SK-N-SH (cell line): Measurements from ENCODE around the gene SLC7A1. TPM values are rescaled to one million over a fixed set of nuclear protein-coding genes. Genes with fewer than 3 reads are reported as not detected.

Experiments used
- CTCF ChIA-PET: fragments of 300-600, 350-600 bp; formaldehyde crosslinking; extraction: SDS; loops from one replicate; lab custom pipeline; 2021; lab: Yijun Ruan, JAX
- POLR2A ChIA-PET: fragments of 350-600 bp; sonication (Branson Sonifier 250); formaldehyde crosslinking; extraction: SDS; loops from one replicate; lab custom pipeline; 2020; ENCODE audit warnings: antibody characterized with exemption, inconsistent platforms; lab: Yijun Ruan, JAX
- DNase-seq: peaks from one replicate; pipeline ENCODE4 v3.0.0; 2012
- H2AFZ ChIP-seq: fragments of 200-600 bp; sonication (generic); 2 replicates; pipeline ENCODE4 v1.8.1; 2016; ENCODE audit warnings: antibody characterized with exemption, mild to moderate bottlenecking, low read depth
- H3F3A ChIP-seq: fragments of 200-600 bp; sonication (generic); replicated peaks from 2 replicates; pipeline ENCODE3; 2016; ENCODE audit warnings: antibody characterized with exemption, mild to moderate bottlenecking; ENCODE audit not compliant: insufficient read depth
- H3K27ac ChIP-seq, 2 experiments: fragments of 200-500 bp in 1 of 2; fragments of 200-600 bp in 1 of 2; sonication (Bioruptor generic) in 1 of 2; sonication (generic), shearing (Covaris generic) in 1 of 2; 2 replicates each; pipeline versions ENCODE4 v1.5.1 to v1.6.1; 2014 to 2016; ENCODE audit warnings: low read depth in 2 of 2, inconsistent platforms in 1 of 2, low read length in 1 of 2, mild to moderate bottlenecking in 1 of 2, mixed read lengths in 1 of 2
- H3K27me3 ChIP-seq: fragments of 200-600 bp; sonication (generic), shearing (Covaris generic); 2 replicates; pipeline ENCODE4 v1.6.1; 2016; ENCODE audit warnings: mixed run types; ENCODE audit not compliant: insufficient read depth
- H3K36me3 ChIP-seq, 2 experiments: fragments of 200-500 bp in 1 of 2; fragments of 200-600 bp in 1 of 2; sonication (Bioruptor generic) in 1 of 2; sonication (generic) in 1 of 2; replicated peaks in 1 of 2; 2 replicates each; pipeline versions ENCODE3 to v1.5.1; 2014 to 2016; ENCODE audit warnings: low read length in 1 of 2, mild to moderate bottlenecking in 1 of 2; ENCODE audit not compliant: insufficient read depth in 2 of 2, control insufficient read depth in 1 of 2
- H3K4me1 ChIP-seq, 2 experiments: fragments of 200-500 bp in 1 of 2; fragments of 200-600 bp in 1 of 2; sonication (Bioruptor generic) in 1 of 2; sonication (generic), shearing (Covaris generic) in 1 of 2; 2 replicates each; pipeline versions ENCODE4 v1.5.1 to v1.6.1; 2014 to 2016; ENCODE audit warnings: low read depth in 1 of 2, low read length in 1 of 2, mixed run types in 1 of 2; ENCODE audit not compliant: insufficient read depth in 2 of 2, control insufficient read depth in 1 of 2
- H3K4me2 ChIP-seq: fragments of 200-600 bp; sonication (generic), shearing (Covaris generic); 2 replicates; pipeline ENCODE4 v1.6.1; 2017; ENCODE audit warnings: mixed run types
- H3K4me3 ChIP-seq, 2 experiments: fragments of 200-500 bp in 1 of 2; fragments of 200-600 bp in 1 of 2; sonication (Bioruptor generic) in 1 of 2; sonication (generic), shearing (Covaris generic) in 1 of 2; 2 replicates each; pipeline versions ENCODE4 v1.5.1 to v1.8.1; 2014 to 2016; ENCODE audit warnings: low read depth in 2 of 2, inconsistent platforms in 1 of 2, low read length in 1 of 2, mild to moderate bottlenecking in 1 of 2, mixed read lengths in 1 of 2, moderate library complexity in 1 of 2
- H3K79me2 ChIP-seq: fragments of 200-600 bp; sonication (generic); 2 replicates; pipeline ENCODE4 v1.8.1; 2017; ENCODE audit warnings: mild to moderate bottlenecking; ENCODE audit not compliant: insufficient read depth
- H3K9ac ChIP-seq: fragments of 200-600 bp; sonication (generic); 2 replicates; pipeline ENCODE4 v1.6.1; 2017; ENCODE audit warnings: mixed run types
- H3K9me2 ChIP-seq: fragments of 200-600 bp; sonication (generic); 2 replicates; pipeline ENCODE4 v1.6.1; 2017; ENCODE audit warnings: mixed run types
- H3K9me3 ChIP-seq: fragments of 200-600 bp; sonication (generic); 2 replicates; pipeline ENCODE4 v1.6.1; 2017; ENCODE audit warnings: mixed run types, mild to moderate bottlenecking, moderate library complexity
- H4K20me1 ChIP-seq: fragments of 200-600 bp; sonication (generic); 2 replicates; pipeline ENCODE4 v1.6.1; 2017; ENCODE audit warnings: mild to moderate bottlenecking, mixed run types; ENCODE audit not compliant: insufficient read depth
- ELF1 ChIP-seq: IDR thresholded peaks from 2 replicates; pipeline ENCODE4 v1.4.0; 2012
- EZH2phosphoT487 ChIP-seq: fragments of 200-600 bp; sonication (generic); IDR thresholded peaks from 2 replicates; pipeline ENCODE4 v1.6.1; 2017; ENCODE audit warnings: low read depth, mixed run types, mild to moderate bottlenecking, antibody characterized with exemption, moderate library complexity, borderline replicate concordance
- FOXM1 ChIP-seq: IDR thresholded peaks from 2 replicates; pipeline ENCODE4 v1.4.0; 2012; ENCODE audit warnings: low read depth, mild to moderate bottlenecking
- GATA2 ChIP-seq: sonication (generic); formaldehyde crosslinking; IDR thresholded peaks from 2 replicates; pipeline ENCODE4 v1.5.0; 2020; ENCODE audit warnings: mild to moderate bottlenecking, missing genetic modification reagents
- MAX ChIP-seq: IDR thresholded peaks from 2 replicates; pipeline ENCODE4 v1.4.0; 2012; ENCODE audit warnings: low read depth
- MEF2A ChIP-seq: IDR thresholded peaks from 2 replicates; pipeline ENCODE4 v1.4.0; 2012; ENCODE audit warnings: low read depth, borderline replicate concordance
- MXI1 ChIP-seq: IDR thresholded peaks from 2 replicates; pipeline ENCODE4 v1.6.1; 2012; ENCODE audit warnings: mild to moderate bottlenecking, low read depth, low read length, improper control_type of control experiment
- NFIC ChIP-seq: IDR thresholded peaks from 2 replicates; pipeline ENCODE4 v1.4.0; 2012; ENCODE audit warnings: borderline replicate concordance
- NRF1 ChIP-seq: IDR thresholded peaks from 2 replicates; pipeline ENCODE4 v1.6.1; 2012; ENCODE audit warnings: low read depth, mild to moderate bottlenecking, low read length
- POLR2AphosphoS5 ChIP-seq: IDR thresholded peaks from 2 replicates; pipeline ENCODE4 v1.6.1; 2012; ENCODE audit warnings: low read depth, low read length
- RAD21 ChIP-seq: IDR thresholded peaks from 2 replicates; pipeline ENCODE4 v1.6.1; 2012; ENCODE audit warnings: mild to moderate bottlenecking, low read length
- RCOR1 ChIP-seq: fragments of 150-350 bp; IDR thresholded peaks from 2 replicates; pipeline ENCODE4 v1.6.1; 2017; ENCODE audit warnings: antibody characterized with exemption, low read length
- TAF1 ChIP-seq: IDR thresholded peaks from 2 replicates; pipeline ENCODE4 v1.6.1; 2012; ENCODE audit warnings: low read depth, mild to moderate bottlenecking, low read length, moderate library complexity, borderline replicate concordance
- TCF12 ChIP-seq: IDR thresholded peaks from 2 replicates; pipeline ENCODE4 v1.4.0; 2012
- TEAD4 ChIP-seq: IDR thresholded peaks from 2 replicates; pipeline ENCODE4 v1.4.0; 2012; ENCODE audit warnings: mild to moderate bottlenecking, borderline replicate concordance; ENCODE audit not compliant: insufficient read depth
- YY1 ChIP-seq: IDR thresholded peaks from 2 replicates; pipeline ENCODE4 v1.4.0; 2012; ENCODE audit warnings: low read depth, mild to moderate bottlenecking
- WGBS: methylation state at CpG from one replicate; pipeline ENCODE4 v1.1.6; 2017; ENCODE audit warnings: low lambda C conversion rate; 5-methylcytosine and 5-hydroxymethylcytosine counted together
- polyA plus RNA-seq, 3 experiments: library from polyadenylated mRNA; depleted of rRNA; stranded (reverse); fragments of >200 nt; gene quantifications; 2 replicates each; pipeline ENCODE4 v1.2.3, GENCODE V29; 2012
- TF ChIP-seq, protein P1 (sequence below): IDR thresholded peaks from 2 replicates; pipeline ENCODE4; 2012
- TF ChIP-seq, protein P2 (sequence below): IDR thresholded peaks from 2 replicates; pipeline ENCODE4 v1.4.0; 2012; ENCODE audit warnings: low read depth, borderline replicate concordance

The SLC7A1 gene
- polyA plus RNA-seq, 1 of the 3 experiments (the other 2 are of a cell fraction): 14.0 TPM

DNA sequence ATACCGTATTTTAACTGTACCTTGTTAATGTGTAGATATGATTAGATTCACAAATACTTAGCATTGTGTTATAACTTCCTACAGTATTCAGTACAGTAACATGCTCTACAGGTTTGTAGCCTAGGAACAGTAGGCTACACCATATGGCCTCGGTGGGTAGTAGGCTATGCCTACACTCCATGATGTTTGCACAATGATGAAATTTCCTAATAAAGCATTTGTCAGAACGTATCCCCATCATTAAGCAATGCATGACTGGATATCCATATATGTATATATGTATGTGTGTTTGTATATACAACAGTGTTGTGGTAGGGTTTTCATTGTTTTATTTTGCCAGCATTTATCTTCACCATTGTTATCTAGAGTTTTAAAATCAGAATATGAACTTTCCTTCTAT, 119.4 kb downstream of the SLC7A1 start:
- H3K27me3 ChIP-seq: no peaks in the 10 kb centered on the region
- POLR2A ChIA-PET: no interaction called here
- H3K4me3 ChIP-seq: no peak overlapping the region
- no peaks in the 10 kb centered on the region for H3K36me3 ChIP-seq
- H3K4me2 ChIP-seq: no peak overlapping the region
- no peaks in the 10 kb centered on the region for H3K79me2 ChIP-seq
- H3K9me3 ChIP-seq: no peaks in the 10 kb centered on the region
- TF ChIP-seq NFIC: no peak
- TF ChIP-seq, protein P1, sequence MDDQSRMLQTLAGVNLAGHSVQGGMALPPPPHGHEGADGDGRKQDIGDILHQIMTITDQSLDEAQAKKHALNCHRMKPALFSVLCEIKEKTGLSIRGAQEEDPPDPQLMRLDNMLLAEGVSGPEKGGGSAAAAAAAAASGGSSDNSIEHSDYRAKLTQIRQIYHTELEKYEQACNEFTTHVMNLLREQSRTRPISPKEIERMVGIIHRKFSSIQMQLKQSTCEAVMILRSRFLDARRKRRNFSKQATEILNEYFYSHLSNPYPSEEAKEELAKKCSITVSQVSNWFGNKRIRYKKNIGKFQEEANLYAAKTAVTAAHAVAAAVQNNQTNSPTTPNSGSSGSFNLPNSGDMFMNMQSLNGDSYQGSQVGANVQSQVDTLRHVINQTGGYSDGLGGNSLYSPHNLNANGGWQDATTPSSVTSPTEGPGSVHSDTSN: no peak
- no peak for TF ChIP-seq TEAD4
- TF ChIP-seq YY1: no peak
- no peak for TF ChIP-seq EZH2phosphoT487
- TF ChIP-seq MAX: no peak
- no peak for TF ChIP-seq MEF2A
- TF ChIP-seq TCF12: no peak
- no peak for TF ChIP-seq TAF1
- no peak for TF ChIP-seq ELF1
- TF ChIP-seq, protein P2, sequence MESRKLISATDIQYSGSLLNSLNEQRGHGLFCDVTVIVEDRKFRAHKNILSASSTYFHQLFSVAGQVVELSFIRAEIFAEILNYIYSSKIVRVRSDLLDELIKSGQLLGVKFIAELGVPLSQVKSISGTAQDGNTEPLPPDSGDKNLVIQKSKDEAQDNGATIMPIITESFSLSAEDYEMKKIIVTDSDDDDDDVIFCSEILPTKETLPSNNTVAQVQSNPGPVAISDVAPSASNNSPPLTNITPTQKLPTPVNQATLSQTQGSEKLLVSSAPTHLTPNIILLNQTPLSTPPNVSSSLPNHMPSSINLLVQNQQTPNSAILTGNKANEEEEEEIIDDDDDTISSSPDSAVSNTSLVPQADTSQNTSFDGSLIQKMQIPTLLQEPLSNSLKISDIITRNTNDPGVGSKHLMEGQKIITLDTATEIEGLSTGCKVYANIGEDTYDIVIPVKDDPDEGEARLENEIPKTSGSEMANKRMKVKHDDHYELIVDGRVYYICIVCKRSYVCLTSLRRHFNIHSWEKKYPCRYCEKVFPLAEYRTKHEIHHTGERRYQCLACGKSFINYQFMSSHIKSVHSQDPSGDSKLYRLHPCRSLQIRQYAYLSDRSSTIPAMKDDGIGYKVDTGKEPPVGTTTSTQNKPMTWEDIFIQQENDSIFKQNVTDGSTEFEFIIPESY: no peak
- TF ChIP-seq RCOR1: no peak
- no peak for TF ChIP-seq NRF1
- no peak overlapping the region for H3K27ac ChIP-seq
- no peaks in the 10 kb centered on the region for H4K20me1 ChIP-seq
- no peak for DNase-seq
- no peaks in the 10 kb centered on the region for H3K9me2 ChIP-seq
- CTCF ChIA-PET: no interaction called here
- no peaks in the 10 kb centered on the region; a peak in 1 of 4 replicates for H3K4me1 ChIP-seq
- no peak overlapping the region for H2AFZ ChIP-seq
- WGBS: 65% methylated on average over 3 of the region's 3 CpGs
- no peaks in the 10 kb centered on the region for H3F3A ChIP-seq
- no peak overlapping the region for H3K9ac ChIP-seq

DNA sequence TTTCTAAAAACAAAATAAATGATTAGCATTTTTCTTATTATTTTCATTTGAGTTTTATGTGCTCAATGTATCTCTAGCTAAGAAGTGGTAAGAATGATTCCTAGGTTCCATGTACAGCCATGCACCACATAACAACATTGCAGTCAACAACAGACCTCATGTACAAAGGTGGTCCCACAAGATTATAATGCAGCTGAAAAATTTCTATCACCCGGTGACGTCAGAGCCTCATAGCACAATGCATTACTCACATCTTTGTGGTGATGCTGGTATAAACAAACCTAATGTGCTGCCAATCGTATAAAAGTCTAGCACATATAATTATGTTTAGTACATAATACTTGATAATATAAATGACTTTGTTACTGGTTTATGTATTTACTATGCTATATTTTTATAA, 120.5 kb downstream of the SLC7A1 start:
- H3K4me2 ChIP-seq: no peak overlapping the region
- POLR2A ChIA-PET: no interaction called here
- H2AFZ ChIP-seq: no peak overlapping the region
- no peak overlapping the region for H3K4me3 ChIP-seq
- H3F3A ChIP-seq: no peaks in the 10 kb centered on the region
- H3K27me3 ChIP-seq: no peaks in the 10 kb centered on the region
- no peaks in the 10 kb centered on the region for H3K9me3 ChIP-seq
- H3K27ac ChIP-seq: no peak overlapping the region
- H3K79me2 ChIP-seq: no peaks in the 10 kb centered on the region
- H3K36me3 ChIP-seq: no peaks in the 10 kb centered on the region
- DNase-seq: no peak
- H3K9ac ChIP-seq: no peak overlapping the region
- H3K9me2 ChIP-seq: no peaks in the 10 kb centered on the region
- CTCF ChIA-PET: interaction anchor here (1.0 to 1.3 kb wide), 3 partner anchors 12 to 111 kb away, joined by 4 to 5 read pairs (median 5); no protein-coding TSS in a partner anchor
- no peak for TF ChIP-seq POLR2AphosphoS5
- TF ChIP-seq MXI1: no peak
- no peak for TF ChIP-seq MAX
- TF ChIP-seq TEAD4: no peak
- no peak for TF ChIP-seq FOXM1
- TF ChIP-seq GATA2 (CRISPR knock-in tag): no peak
- TF ChIP-seq, protein P2: no peak
- TF ChIP-seq RAD21: no peak
- H3K4me1 ChIP-seq: no peaks in the 10 kb centered on the region
- H4K20me1 ChIP-seq: no peaks in the 10 kb centered on the region
- 80% methylated on average over 3 of the region's 3 CpGs for WGBS
